Measurements from ENCODE around the gene SHISA9.

The SHISA9 gene

GRCh38 chr16:13047276-13047675, 145.9 kb downstream of the SHISA9 start:
- no peak for ATAC-seq (replicated peaks; ENCODE audit: extremely low read depth, poor library complexity, severe bottlenecking)
- no peaks in the 10 kb centered on the region for H3K4me1 Mint-ChIP-seq
- H3K9me3 Mint-ChIP-seq, result no peaks in the 10 kb centered on the region
- H3K27ac Mint-ChIP-seq (ENCODE audit: low read depth), result no peak overlapping the region
- H3K36me3 Mint-ChIP-seq (ENCODE audit: insufficient read depth), result no peaks in the 10 kb centered on the region
- DNase-seq (ENCODE audit: low spot score in 2 of 2), result no peak
- no peaks in the 10 kb centered on the region for H3K27me3 Mint-ChIP-seq
- no peak overlapping the region for H3K4me3 Mint-ChIP-seq

DNA sequence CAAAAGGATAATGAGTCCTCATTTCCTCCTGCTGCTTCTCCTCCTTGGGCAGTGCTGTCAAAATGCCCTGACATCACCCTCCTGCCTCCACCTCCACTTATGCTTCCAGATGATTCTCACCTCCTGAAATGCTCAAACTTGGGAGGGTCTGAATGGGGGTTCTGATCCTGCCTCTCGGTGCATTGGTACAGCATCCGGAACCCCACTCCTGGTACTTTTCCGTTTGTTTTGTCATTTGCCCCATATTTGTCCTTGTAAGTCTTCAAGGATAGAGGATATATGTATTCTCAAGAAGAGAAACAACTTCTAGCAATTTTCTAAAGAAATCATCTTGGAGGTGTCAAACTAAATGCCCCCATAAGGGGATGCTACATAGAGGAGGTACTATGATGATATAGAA, 148.3 kb downstream of the SHISA9 start:
- no peaks in the 10 kb centered on the region for H3K27me3 Mint-ChIP-seq
- H3K4me3 Mint-ChIP-seq, result no peak overlapping the region
- no peak overlapping the region for H3K27ac Mint-ChIP-seq (ENCODE audit: low read depth)
- no peak for DNase-seq (ENCODE audit: low spot score in 2 of 2)
- H3K4me1 Mint-ChIP-seq, result no peaks in the 10 kb centered on the region
- ATAC-seq (replicated peaks; ENCODE audit: extremely low read depth, poor library complexity, severe bottlenecking), result no peak
- no peaks in the 10 kb centered on the region for H3K36me3 Mint-ChIP-seq (ENCODE audit: insufficient read depth)
- H3K9me3 Mint-ChIP-seq, result peaks cover 7% of the 10 kb centered on the region

DNA sequence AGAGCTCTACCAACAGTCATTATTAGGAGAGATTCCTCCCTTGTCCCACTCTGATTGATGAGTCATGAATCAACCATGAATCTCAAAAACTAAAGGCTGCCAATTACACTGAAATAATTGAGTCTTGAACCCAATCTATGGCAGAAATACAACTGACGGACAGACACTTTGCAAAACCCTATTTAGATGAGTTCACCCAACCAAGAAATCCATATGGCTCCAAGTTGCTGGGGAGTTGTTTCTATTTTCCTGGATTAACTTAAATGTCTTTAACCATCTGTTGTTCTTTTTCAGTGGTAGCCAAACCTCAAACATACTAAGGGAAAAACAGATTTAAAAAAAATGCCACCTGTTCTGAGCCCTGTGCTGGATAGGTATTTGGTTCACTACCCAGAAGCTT, 151.0 kb downstream of the SHISA9 start:
- peaks cover 12% of the 10 kb centered on the region for H3K9me3 Mint-ChIP-seq
- DNase-seq (ENCODE audit: low spot score in 2 of 2), result no peak
- no peak for ATAC-seq (replicated peaks; ENCODE audit: extremely low read depth, poor library complexity, severe bottlenecking)
- H3K27me3 Mint-ChIP-seq, result no peaks in the 10 kb centered on the region
- H3K4me3 Mint-ChIP-seq, result no peak overlapping the region
- H3K27ac Mint-ChIP-seq (ENCODE audit: low read depth), result no peak overlapping the region
- H3K4me1 Mint-ChIP-seq, result no peaks in the 10 kb centered on the region
- H3K36me3 Mint-ChIP-seq (ENCODE audit: insufficient read depth), result no peaks in the 10 kb centered on the region

DNA sequence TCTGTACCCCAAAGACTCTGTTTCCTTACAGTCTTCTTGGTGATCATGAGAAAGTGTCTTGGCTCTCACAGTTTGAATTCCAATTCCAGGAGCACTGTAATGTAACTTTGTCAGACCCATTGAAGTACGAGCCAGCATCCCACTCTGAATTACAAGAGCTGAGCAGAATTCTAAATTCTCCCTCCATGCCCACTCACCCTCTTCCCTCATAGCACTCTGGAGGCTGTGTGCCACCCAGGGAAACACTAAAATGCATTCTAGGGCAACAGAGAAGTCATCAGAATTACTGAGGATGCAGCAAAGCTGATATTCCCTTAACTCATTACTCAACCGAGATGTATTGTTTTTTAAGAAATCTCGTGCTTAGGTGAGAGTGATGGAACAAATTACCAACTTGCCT, 154.1 kb downstream of the SHISA9 start:
- Mint-ChIP-seq H3K27me3 (no peaks in the 10 kb centered on the region), H3K36me3 (ENCODE audit: insufficient read depth) (no peaks in the 10 kb centered on the region), H3K4me3 (no peak overlapping the region), H3K9me3 (peaks cover 12% of the 10 kb centered on the region), H3K4me1 (no peaks in the 10 kb centered on the region), H3K27ac (ENCODE audit: low read depth) (no peak overlapping the region)
- no peak for DNase-seq (ENCODE audit: low spot score in 2 of 2)
- ATAC-seq (replicated peaks; ENCODE audit: extremely low read depth, poor library complexity, severe bottlenecking), result no peak

- ATAC-seq (replicated peaks; ENCODE audit: extremely low read depth, poor library complexity, severe bottlenecking), result no peak
- peaks cover 12% of the 10 kb centered on the region for H3K9me3 Mint-ChIP-seq
- no peak overlapping the region for H3K27ac Mint-ChIP-seq (ENCODE audit: low read depth)
- no peaks in the 10 kb centered on the region for H3K4me1 Mint-ChIP-seq
- DNase-seq (ENCODE audit: low spot score in 2 of 2), result no peak
- no peak overlapping the region for H3K4me3 Mint-ChIP-seq
- no peaks in the 10 kb centered on the region for H3K27me3 Mint-ChIP-seq
- no peaks in the 10 kb centered on the region for H3K36me3 Mint-ChIP-seq (ENCODE audit: insufficient read depth)
Measured at GRCh38 chr16:13056607-13057006, 155.2 kb downstream of the SHISA9 start.

DNA sequence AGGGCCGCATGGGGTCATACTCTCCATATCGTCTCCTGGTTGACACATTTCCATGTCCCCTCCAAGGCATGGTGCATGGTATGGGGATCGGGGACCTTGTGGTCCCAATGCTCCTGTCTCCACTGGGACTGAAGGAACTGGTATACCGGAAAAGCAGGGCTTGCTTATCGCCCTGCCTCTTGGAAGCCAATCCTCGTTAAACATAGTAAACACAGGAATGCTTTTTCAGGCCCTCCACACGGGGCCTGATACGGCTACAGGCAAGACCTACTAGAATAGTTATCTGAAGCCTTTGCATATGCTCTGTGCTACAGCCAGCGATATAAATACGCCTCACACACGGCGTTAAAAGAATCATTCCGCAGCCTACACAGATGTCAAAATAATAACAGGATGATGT, 159.5 kb downstream of the SHISA9 start:
- Mint-ChIP-seq H3K4me3 (no peak overlapping the region), H3K27me3 (no peaks in the 10 kb centered on the region), H3K9me3 (peaks cover 4% of the 10 kb centered on the region), H3K27ac (ENCODE audit: low read depth) (no peak overlapping the region), H3K4me1 (no peaks in the 10 kb centered on the region), H3K36me3 (ENCODE audit: insufficient read depth) (no peaks in the 10 kb centered on the region)
- DNase-seq (ENCODE audit: low spot score in 2 of 2) (no peak), ATAC-seq (replicated peaks; ENCODE audit: extremely low read depth, poor library complexity, severe bottlenecking) (no peak)

- peaks cover 7% of the 10 kb centered on the region for H3K9me3 Mint-ChIP-seq
- no peaks in the 10 kb centered on the region for H3K4me1 Mint-ChIP-seq
- ATAC-seq (replicated peaks; ENCODE audit: extremely low read depth, poor library complexity, severe bottlenecking) (no peak), DNase-seq (ENCODE audit: low spot score in 2 of 2) (no peak)
- H3K4me3 Mint-ChIP-seq, result no peak overlapping the region
- no peaks in the 10 kb centered on the region for H3K36me3 Mint-ChIP-seq (ENCODE audit: insufficient read depth)
- H3K27ac Mint-ChIP-seq (ENCODE audit: low read depth), result no peak overlapping the region
- no peaks in the 10 kb centered on the region for H3K27me3 Mint-ChIP-seq
Measured at GRCh38 chr16:13061691-13062090, 160.3 kb downstream of the SHISA9 start.

- Mint-ChIP-seq H3K27me3 (no peaks in the 10 kb centered on the region), H3K27ac (ENCODE audit: low read depth) (no peak overlapping the region), H3K4me1 (no peaks in the 10 kb centered on the region), H3K4me3 (no peak overlapping the region), H3K36me3 (ENCODE audit: insufficient read depth) (no peaks in the 10 kb centered on the region), H3K9me3 (peaks cover 7% of the 10 kb centered on the region)
- ATAC-seq (replicated peaks; ENCODE audit: extremely low read depth, poor library complexity, severe bottlenecking) (no peak), DNase-seq (ENCODE audit: low spot score in 2 of 2) (no peak)
Measured at GRCh38 chr16:13062219-13062618, 160.8 kb downstream of the SHISA9 start.

GRCh38 chr16:13063457-13063856, 162.1 kb downstream of the SHISA9 start:
- DNase-seq (ENCODE audit: low spot score in 2 of 2) (no peak), ATAC-seq (replicated peaks; ENCODE audit: extremely low read depth, poor library complexity, severe bottlenecking) (no peak)
- no peak overlapping the region for H3K27ac Mint-ChIP-seq (ENCODE audit: low read depth)
- H3K4me3 Mint-ChIP-seq, result no peak overlapping the region
- H3K9me3 Mint-ChIP-seq, result peaks cover 19% of the 10 kb centered on the region
- H3K4me1 Mint-ChIP-seq, result no peaks in the 10 kb centered on the region
- no peaks in the 10 kb centered on the region for H3K27me3 Mint-ChIP-seq
- no peaks in the 10 kb centered on the region for H3K36me3 Mint-ChIP-seq (ENCODE audit: insufficient read depth)

- H3K36me3 Mint-ChIP-seq (ENCODE audit: insufficient read depth), result no peaks in the 10 kb centered on the region
- ATAC-seq (replicated peaks; ENCODE audit: extremely low read depth, poor library complexity, severe bottlenecking) (no peak), DNase-seq (ENCODE audit: low spot score in 2 of 2) (no peak)
- no peaks in the 10 kb centered on the region for H3K4me1 Mint-ChIP-seq
- no peak overlapping the region for H3K4me3 Mint-ChIP-seq
- H3K27me3 Mint-ChIP-seq, result no peaks in the 10 kb centered on the region
- H3K27ac Mint-ChIP-seq (ENCODE audit: low read depth), result no peak overlapping the region
- H3K9me3 Mint-ChIP-seq, result peaks cover 20% of the 10 kb centered on the region
Measured at GRCh38 chr16:13064821-13065220, 163.4 kb downstream of the SHISA9 start.

- Mint-ChIP-seq H3K9me3 (peaks cover 20% of the 10 kb centered on the region), H3K27ac (ENCODE audit: low read depth) (no peak overlapping the region), H3K4me1 (no peaks in the 10 kb centered on the region), H3K36me3 (ENCODE audit: insufficient read depth) (no peaks in the 10 kb centered on the region), H3K27me3 (no peaks in the 10 kb centered on the region), H3K4me3 (no peak overlapping the region)
- ATAC-seq (replicated peaks; ENCODE audit: extremely low read depth, poor library complexity, severe bottlenecking) (no peak), DNase-seq (ENCODE audit: low spot score in 2 of 2) (no peak)
Measured at GRCh38 chr16:13067648-13068047, 166.2 kb downstream of the SHISA9 start.

- Mint-ChIP-seq H3K36me3 (ENCODE audit: insufficient read depth) (no peaks in the 10 kb centered on the region), H3K27ac (ENCODE audit: low read depth) (no peak overlapping the region), H3K9me3 (peaks cover 24% of the 10 kb centered on the region), H3K4me1 (no peaks in the 10 kb centered on the region), H3K27me3 (no peaks in the 10 kb centered on the region), H3K4me3 (no peak overlapping the region)
- DNase-seq (ENCODE audit: low spot score in 2 of 2) (no peak), ATAC-seq (replicated peaks; ENCODE audit: extremely low read depth, poor library complexity, severe bottlenecking) (no peak)
Measured at GRCh38 chr16:13068912-13069583, 167.7 kb downstream of the SHISA9 start.

DNA sequence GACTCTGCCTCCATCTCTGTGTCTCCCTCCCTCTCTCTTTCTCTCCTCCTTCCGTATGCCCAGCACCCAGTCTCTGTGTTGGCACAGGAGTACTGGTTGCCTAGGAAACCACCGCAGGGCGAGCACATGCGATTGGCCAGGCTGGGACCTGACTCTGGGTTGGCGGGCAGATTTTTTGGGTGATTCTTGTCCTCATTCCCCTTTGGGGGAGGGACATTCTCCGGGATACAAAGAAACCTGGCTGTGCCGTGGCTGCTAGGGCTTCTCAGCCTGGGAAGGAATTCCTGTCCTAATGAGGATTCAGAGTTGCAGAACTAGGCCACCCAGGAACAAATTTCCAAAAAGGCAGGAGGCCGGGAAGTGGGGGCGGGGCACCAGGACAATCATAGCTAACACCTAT, 168.9 kb downstream of the SHISA9 start:
- no peaks in the 10 kb centered on the region for H3K27me3 Mint-ChIP-seq
- no peak overlapping the region for H3K4me3 Mint-ChIP-seq
- no peak for DNase-seq (ENCODE audit: low spot score in 2 of 2)
- peaks cover 24% of the 10 kb centered on the region for H3K9me3 Mint-ChIP-seq
- ATAC-seq (replicated peaks; ENCODE audit: extremely low read depth, poor library complexity, severe bottlenecking), result no peak
- H3K36me3 Mint-ChIP-seq (ENCODE audit: insufficient read depth), result no peaks in the 10 kb centered on the region
- no peak overlapping the region for H3K27ac Mint-ChIP-seq (ENCODE audit: low read depth)
- no peaks in the 10 kb centered on the region for H3K4me1 Mint-ChIP-seq

DNA sequence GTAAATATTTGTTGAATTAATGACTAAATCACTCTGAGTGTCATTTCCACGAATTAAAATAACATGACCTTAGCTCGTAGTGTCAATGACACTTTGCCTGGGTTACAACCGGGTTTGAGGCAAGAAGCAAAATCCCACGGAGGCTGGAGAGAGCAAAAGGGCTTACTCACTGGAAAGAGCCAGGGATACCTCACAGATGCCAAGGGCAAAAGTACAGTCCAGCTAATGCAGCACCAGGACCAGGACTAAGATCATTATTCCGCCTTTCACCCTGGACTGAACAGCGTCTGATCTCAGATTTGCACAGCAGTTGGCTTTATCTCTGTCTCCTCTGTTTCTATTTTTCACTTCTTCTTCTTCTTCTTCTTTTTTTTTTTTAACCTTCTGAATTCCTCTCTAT, 175.5 kb downstream of the SHISA9 start:
- no peak for ATAC-seq (replicated peaks; ENCODE audit: extremely low read depth, poor library complexity, severe bottlenecking)

More for the DNA sequence above, 175.5 kb downstream of the SHISA9 start:
- Mint-ChIP-seq H3K4me1 (no peaks in the 10 kb centered on the region), H3K36me3 (ENCODE audit: insufficient read depth) (no peaks in the 10 kb centered on the region), H3K27ac (ENCODE audit: low read depth) (no peak overlapping the region), H3K27me3 (no peaks in the 10 kb centered on the region), H3K9me3 (peaks cover 21% of the 10 kb centered on the region), H3K4me3 (no peak overlapping the region)
- no peak for DNase-seq (ENCODE audit: low spot score in 2 of 2)

All from central memory CD8-positive, alpha-beta T cell (primary cell).